GM11168 (cell line): Measurements from ENCODE around the gene FFAR2.
"Not testable (repeated sequence)": the region's sequence is repeated elsewhere in the genome, so short reads cannot be mapped to it uniquely, and the experiment has no call there.

ENCODE experiments used
- in situ Hi-C: fragments of 300-500 bp; cut with MboI; formaldehyde crosslinking; loops from one replicate; pipeline ENCODE4 v1.12.0; 2022; ENCODE audit warnings: low sequenced_read_pairs; ENCODE audit not compliant: unreplicated experiment

The FFAR2 gene

DNA sequence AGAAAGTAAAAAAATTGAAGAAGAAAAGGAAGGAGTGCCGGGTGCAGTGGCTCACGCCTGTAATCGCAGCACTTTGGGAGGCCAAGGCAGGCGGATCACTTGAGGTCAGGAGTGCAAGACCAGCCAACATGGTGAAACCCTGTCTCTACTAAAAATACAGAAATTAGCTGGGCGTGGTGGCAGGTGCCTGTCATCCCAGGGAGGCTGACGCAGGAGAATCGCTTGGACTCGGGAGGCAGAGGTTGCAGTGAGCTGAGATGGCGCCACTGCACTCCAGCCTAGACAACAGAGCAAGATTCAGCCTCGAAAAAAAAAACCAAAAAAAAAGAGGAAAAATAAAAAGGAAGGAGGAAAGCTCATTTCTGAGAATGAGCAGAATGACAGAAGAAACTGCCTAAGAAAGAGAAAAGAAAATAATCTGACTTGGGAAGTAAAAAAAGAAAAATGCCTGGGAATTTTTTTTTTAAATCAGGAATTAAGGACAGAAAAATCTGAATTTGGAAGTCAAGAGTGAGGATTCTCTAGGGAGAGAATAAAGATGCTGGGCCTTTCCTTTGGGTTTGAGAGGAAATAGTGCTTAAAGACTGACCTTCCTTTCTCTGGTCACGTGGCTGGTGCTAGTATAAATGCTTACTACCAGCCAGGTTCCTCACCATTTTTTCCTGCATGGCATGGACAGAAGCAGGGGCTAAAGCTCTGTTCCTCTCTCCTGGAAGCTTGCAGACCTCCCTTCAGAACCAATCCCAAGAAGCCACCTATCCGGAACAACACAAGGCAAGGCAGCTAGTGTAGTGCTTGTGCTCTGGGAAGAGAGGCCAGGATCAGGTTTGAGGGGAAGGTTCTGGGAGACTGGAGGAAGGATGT lies at the start of gene FFAR2:
TSS of gene FFAR2 (plus strand) at position 652 of the 864 bp plus-strand sequence. CDS start 1,458 bp downstream, outside the sequence.
- in situ Hi-C loops, result no loop called here

DNA sequence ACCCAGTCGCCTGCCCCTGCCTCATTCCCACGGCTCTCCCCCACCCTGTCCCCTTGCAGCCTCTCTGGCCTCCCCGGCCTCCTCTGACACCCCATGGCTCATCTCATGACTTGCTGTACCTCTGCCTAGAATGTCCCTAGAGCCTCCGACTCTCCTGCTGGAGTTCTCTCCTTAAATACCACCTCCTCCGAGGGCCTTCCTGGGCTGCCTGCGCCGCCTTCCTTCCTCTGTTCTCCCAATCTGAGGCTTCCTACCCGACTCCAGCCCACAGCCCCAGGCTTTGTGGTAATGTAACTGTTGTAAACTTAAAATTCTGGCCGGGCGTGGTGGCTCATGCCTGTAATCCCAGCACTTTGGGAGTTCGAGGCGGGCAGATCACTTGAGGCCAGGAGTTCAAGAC lies 49.5 kb upstream of the FFAR2 start:
- in situ Hi-C loops, result no loop called here

DNA sequence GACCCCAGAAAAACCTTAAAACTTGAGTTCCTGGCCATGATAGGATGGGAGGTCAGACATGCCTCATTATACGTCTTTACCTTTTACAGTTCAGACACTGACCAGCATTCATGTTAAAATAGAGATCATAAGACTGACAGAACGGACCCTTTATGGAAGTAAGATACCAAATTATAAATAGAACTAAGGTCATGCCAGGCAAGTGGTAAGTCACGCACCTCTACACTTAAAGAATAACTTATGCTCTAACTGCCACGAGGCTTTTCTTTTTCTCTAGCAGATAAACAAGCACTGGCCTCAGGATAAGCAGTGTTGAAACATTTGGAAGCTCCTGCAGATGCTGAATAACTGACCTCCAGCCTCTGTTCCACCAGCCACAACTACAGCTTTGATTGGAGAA lies 48.8 kb upstream of the FFAR2 start:
- in situ Hi-C loops, result no loop called here

DNA sequence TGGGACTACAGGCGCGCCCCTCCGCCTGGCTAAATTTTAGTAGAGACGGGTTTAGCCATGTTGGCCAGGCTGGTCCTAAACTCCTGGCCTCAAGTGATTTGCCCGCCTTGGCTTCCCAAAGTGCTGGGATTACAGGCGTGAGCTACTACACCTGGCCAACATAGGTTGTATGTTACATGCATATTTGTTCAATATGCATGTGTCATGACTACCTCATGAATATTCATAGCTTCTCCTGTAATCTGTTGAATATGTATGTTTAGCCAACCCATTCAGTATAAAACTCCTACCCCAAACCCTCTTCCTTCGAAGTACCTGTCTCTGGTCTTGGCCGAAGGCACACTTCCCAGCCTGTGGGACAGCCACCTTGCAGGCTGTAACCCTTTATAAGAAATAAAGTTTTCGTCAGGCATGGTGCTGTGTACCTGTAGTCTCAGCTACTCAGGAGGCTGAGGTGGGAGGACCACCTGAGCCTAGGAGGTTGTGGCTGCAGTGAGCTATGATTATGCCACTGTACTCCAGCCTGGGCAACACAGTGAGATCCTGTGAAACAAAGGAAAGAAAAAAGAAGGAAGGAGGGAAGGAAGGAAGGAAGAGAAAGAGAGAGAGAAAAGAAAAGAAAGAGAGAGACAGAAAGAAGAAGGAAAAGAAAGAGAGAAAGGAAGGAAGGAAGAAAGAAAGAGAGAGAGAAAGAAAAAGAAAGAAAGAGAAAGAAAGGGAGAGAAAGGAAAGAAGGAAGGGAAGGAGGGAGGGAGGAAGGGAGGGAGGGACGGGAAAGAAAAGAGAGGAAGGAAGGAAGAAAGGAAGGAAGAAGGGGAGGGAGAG lies 47.9 kb upstream of the FFAR2 start:
- in situ Hi-C loops, result no loop called here

DNA sequence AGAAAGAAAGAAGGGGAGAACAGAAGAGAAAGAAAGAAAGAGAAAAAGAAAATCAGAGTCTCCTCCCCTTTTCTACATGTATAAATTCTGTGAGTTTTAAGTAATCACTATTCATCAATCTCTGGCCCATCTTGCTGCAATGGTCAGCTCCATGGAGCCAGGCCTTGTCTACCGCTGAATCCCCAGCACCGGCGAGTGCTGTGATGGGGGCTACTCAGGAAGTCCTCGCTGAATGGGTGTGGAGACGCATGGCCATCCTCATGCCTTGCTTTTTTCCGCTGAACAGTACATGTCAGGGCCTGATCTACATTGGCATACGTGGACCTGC lies 47.3 kb upstream of the FFAR2 start:
- in situ Hi-C loops, result no loop called here

DNA sequence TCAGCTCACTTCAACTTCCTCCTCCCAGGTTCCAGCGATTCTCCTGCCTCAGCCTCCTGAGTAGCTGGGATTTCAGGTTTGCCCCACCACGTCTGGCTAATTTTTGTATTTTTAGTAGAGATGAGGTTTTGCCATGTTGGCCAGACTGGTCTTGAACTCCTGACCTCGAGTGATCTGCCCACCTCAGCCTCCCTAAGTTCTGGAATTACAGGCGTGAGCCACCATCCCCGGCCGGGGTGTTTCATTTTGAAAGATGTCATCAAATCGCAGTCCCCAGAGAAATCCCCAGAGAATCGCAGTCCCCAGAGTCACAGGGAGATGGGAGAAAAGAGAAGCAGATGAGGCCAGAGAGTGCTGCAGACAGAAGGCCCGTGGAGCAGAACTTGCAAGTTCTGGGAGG lies 46.6 kb upstream of the FFAR2 start:
- in situ Hi-C loops, result not testable (repeated sequence)

DNA sequence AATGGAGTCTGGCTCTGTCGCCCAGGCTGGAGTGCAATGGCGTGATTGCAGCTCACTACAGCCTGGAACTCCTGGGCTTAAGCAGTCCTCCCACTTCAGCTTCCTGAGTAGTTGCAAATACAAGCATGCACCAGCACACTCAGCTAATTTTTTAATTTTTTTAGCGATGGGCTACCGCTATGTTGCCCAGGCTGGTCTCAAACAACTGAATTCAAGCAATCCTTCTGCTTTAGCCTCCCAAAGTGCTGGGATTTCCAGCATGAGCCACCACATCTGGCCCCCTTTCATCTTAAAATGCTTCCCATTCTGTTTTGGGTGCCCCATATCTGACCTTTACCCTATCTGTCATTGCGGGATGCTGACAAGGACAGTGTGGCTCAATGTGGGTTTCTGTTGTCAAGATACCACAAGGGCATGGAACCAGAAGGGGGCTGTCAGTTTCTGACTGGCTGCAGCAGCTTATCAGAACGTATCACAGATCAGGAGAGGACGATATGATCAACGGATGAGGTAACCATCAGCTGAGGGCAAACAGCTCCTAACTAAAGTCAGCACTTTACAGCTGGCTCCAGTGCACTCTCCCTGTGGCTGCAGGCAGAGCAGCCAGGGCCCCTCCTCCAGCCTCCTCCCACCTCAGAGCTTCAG lies 44.8 kb upstream of the FFAR2 start:
- in situ Hi-C loops, result no loop called here

DNA sequence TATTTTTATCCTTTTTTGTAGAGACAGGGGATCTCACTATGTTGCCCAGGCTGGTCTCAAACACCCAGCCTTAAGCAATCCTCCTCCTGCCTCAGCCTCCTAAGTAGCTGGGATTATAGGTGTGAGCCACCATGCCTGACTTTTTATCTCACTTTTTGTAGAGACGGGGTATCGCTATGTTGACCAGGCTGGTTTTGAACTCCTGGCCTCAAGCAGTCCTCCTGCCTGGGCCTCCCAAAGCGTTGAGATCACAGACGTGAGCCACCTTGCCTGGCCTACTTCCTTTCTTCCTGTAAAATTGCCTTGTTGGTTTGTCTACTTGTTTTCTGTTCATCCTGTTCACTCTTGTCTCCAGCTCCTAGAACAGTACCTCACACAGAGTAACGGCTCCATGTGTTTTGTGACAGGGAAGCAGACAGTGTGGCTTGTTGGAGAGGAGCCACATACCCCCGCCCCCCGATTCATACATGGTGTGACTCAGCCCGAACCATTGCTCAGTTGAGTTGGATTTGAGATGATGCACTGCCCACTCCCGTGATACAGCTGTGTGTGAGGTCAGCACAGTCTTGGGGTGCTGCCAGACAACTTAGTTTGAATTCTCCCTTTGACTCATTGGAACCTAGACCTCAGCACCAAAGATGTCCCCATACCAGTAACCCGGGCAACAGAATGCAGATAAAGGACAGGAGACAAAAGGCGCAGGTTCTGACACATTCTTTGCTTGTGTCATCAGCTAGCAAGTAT lies 43.0 kb upstream of the FFAR2 start:
- in situ Hi-C loops, result no loop called here

DNA sequence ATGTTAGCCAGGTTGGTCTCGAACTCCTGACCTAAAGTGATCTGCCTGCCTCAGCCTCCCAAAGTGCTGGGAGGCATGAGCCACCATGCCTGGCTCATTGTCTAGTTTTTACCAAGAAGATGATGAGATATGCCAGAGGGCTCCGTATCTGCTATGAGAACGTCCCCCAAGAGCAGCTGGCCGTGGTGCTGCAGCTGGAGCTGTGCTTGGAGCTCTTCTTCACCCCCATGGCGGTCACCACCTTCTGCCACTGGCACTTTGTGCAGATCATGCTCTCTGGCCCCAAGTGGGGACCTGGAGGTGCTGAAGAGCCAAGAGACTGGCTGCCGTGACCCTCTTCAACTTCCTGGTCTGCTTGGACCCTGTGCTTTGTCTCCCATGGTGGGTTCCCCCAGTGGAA lies 40.4 kb upstream of the FFAR2 start:
- in situ Hi-C loops, result no loop called here

DNA sequence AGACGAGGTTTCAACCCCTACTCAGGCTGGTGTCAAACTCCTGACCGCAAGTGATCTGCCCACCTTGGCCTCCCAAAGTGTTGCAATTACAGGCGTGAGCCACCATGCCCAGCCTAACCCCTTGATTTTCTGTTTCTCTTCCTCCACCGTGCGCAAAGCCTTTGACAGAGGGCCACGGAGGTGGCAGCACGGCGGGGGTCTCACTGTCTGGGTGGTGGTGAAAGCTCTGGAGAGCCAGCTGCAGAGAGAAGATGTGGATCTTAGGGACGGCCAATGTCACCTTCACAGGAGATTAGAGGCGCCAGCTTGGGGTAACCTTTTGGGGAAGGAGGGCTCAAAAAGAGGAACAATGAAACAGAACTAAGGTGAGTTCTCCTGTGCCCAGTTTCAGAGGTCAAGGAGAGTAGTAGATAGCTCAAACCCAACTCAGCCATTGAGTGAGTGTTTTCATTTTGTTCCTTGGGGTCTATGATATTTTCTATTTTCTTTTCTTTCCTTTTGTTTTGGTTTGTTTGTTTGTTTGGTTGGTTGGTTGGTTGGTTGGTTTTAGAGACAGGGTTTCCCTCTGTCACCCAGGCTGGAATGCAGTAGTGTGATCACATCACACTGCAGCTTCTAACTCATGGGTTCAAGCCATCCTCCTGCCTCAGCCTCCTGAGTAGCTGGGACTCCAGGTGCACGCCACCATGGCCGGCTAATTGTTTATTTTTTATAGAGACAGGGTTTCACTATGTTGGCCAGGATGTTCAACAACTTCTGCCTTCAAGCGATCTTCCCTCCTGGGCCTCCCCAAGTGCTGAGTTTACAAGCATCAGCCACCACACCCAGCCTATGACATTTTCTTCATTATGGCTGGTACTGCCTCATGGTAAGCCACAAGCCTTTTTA lies 39.5 kb upstream of the FFAR2 start:
- in situ Hi-C loops, result no loop called here

DNA sequence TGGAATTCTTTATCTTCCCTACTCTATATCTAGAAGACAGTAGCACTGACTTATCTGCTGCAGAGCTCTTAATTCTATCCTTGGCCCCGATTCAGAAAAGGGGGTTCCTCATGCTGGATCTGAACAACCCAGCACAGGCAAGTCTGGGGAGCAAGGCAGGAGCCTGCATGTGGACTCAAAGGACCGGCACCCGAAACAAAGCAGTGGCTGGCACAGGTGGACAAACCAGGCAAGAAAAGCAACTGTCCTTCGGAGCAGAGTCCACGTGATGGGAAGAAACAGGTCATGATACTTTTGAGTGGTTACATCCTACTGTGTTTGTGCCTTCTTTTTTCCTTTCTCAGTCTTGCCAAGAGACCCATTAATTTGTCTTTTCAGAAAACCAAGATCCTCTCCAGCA lies 38.9 kb upstream of the FFAR2 start:
- in situ Hi-C loops, result no loop called here

DNA sequence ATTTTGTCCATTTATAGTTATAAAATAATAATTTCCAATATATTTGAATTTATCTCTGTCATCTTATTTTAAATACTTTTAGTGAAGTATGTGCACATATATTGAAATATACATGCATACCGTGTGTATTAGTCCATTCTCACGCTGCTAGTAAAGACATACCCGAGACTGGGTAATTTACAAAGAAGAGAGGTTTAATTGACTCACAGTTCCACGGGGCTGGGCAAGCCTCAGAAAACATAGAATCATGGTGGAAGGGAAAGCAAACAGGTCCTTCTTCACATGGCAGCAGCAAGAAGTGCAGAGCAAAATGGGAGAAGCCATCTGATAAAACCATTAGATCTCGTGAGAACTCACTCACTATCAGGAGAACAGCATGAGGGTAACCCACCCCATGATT lies 37.6 kb upstream of the FFAR2 start:
- in situ Hi-C loops, result no loop called here

DNA sequence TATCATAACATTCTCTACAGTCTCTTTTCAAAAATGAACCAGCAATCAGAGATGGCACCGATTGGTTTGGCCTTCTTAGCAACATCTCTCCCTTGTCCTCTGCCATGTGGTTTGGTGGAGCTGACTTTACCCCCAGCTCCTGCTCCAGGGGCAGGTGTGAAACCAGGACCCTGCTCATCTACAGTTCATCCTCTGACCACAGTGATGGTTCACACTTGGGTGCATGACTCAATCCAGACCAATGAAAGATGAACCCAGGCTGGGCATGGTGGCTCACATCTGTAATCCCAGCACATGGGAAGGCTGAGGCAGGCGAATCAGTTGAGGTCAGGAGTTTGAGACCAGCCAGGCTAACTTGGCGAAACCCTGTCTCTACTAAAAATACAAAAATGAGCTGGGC lies 33.6 kb upstream of the FFAR2 start:
- in situ Hi-C loops, result no loop called here

DNA sequence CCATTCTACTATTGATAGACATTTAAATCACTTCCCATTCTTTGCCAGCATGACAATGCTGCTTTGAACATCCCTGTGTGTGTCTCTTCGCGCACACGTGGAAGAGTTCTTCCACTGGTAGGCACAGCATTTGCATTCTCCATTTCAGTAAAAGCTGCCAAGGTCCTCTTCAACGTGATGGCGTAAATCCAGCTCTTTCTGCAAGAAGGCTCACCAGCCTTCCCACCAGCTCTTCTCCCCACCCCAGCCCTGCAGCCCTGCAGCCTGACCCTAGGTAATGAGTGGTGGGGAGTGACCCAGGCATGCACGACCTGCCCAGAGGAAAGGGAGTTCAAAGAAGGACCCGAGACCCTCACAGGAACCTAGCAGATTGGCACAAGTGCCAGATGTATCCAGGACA lies 31.7 kb upstream of the FFAR2 start:
- in situ Hi-C loops, result no loop called here

DNA sequence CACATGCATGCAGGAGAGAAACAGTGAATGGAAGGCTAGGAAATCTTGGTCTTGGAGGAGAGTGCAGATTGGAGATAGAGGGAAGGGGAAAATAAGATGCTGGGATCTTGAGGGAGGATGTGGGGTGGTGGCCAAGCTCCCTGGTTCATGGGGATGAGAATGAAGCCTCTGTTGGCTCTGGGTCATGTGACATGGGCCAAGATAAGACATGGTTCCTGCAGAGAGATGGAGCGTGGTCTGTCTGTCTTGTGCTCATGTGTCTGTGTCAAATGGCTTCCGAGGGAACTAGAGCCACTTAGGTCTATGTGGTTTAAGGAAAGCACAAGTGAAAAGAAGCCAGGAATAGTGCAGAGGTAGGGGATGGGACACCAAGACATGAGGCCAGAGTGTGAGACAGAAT lies 30.8 kb upstream of the FFAR2 start:
- in situ Hi-C loops, result no loop called here

DNA sequence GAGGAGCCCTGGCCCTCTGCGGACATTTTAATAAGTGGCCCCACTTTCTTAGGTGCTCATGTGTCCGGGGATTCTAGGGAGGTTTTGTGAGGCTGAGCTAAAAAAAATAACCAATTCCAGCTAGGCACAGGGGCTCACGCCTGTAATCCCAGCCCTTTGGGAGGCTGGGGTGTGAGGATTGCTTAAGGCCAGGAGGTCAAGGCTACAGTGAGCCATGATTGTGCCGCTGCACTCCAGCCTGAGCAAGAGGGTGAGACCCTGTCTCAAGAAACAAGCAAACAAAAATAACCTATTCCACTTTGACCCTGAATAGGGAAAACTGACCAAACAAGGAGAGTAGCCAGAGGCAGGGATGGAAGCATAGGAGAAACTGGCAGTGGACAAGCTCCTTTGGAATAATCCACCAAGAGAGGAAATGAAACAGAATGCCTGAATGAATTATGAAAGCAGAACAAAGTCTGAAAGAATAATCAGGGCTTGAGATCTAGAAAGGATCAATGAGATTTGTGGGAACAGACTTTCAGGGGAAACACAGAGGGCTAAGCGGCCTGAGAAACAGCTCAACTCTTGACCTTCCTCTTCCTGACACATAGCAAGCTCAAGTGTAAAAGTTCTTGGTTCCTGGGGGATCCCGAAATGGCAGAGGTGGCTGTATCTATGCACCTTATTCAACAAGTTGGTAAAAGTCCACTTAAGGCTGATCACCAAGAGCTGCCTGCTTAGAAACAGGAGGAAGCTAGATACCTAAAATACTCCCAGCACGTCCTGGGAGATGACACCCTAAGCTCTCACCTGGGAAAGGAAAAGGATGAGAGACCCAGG lies 30.1 kb upstream of the FFAR2 start:
- in situ Hi-C loops, result no loop called here

DNA sequence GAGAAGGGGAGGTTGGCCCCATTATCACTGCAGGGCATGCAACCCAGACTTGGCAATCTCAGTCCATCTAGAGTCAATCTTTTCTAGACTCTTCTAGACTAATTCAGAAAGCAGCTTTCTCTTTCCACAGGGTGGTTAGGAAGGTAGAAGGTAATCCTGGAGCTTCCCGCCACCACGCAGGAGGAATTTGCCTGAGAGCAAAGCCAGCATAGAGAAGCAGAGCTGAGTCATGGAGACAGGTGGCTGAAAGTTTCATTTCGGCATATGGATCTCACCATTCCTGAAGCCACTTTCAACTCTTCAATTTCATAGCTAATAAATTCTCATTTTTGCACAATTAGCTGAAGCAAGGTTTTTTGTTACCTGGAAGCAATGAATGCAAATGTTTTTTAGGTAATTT lies 29.0 kb upstream of the FFAR2 start:
- in situ Hi-C loops, result no loop called here

DNA sequence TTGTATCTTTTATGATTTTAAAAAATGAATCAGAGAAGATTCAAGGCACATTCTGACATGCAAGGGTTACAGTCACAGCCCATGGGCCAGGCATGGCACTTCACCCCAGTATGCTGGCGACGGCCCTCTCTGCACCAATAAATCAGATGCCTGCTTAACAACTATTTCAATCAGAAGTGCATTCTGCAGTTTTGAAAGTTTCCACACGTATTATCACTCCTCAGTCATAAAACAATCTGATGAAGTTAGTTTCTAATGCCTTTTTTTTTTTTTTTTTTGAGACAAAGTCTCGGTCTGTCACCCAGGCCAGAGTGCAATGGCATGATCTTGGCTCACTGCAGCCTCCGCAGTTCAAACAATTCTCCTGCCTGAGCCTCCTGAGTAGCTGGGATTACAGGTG lies 28.3 kb upstream of the FFAR2 start:
- in situ Hi-C loops, result no loop called here

DNA sequence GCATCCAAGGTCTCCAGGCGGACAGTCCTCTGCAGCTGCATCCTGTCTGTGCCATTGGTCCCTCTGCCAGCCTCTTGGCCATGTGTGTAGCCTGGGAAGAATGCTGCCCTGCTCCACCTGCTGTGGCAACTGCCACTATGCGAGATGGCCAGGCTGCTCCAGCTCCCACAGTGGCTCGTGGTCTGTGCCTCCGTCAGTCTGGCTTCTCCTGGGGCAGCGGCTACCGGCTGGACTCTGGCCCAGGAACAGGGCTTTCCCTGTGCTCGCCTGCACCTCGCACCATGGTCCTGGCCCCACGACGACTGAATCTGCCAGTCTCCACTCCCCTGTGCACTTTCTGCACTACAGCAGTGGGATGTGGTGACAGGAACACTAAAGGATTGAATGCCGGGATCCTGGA lies 26.7 kb upstream of the FFAR2 start:
- in situ Hi-C loops, result no loop called here
